HepG2 (cell line): ENCODE measurements around the gene ADAMTS13. TPM values are rescaled to one million over a fixed set of nuclear protein-coding genes. Genes with fewer than 3 reads are reported as not detected.

Experiments used
- ATF4 ChIP-seq, 2 experiments: fragments of 450-650 bp in 1 of 2; sonication (generic) in 1 of 2; formaldehyde crosslinking; IDR thresholded peaks; 2 replicates each; pipeline versions ENCODE4 v1.5.0 to v1.8.0; 2020 to 2022; ENCODE audit warnings: mild to moderate bottlenecking in 1 of 2, missing genetic modification reagents in 1 of 2
- FOXJ3 ChIP-seq: sonication (generic); formaldehyde crosslinking; IDR thresholded peaks from 2 replicates; pipeline ENCODE4 v1.4.0; 2020; ENCODE audit warnings: missing genetic modification reagents, mild to moderate bottlenecking, borderline replicate concordance
- MAFK ChIP-seq, 2 experiments: IDR thresholded peaks in 1 of 2; conservative IDR thresholded peaks in 1 of 2; 2 replicates each; pipeline ENCODE4 v1.6.1; 2011; ENCODE audit warnings: improper control_type of control experiment in 2 of 2, low read length in 2 of 2
- NPAS2 ChIP-seq: sonication (generic); formaldehyde crosslinking; IDR thresholded peaks from 2 replicates; pipeline ENCODE4 v1.8.0; 2022; ENCODE audit warnings: mild to moderate bottlenecking, missing genetic modification reagents, borderline replicate concordance
- POLR2AphosphoS5 ChIP-seq: IDR thresholded peaks from 2 replicates; pipeline ENCODE4 v1.6.1; 2012; ENCODE audit warnings: low read depth, low read length
- SNAPC5 ChIP-seq: sonication (generic); formaldehyde crosslinking; IDR thresholded peaks from 2 replicates; pipeline ENCODE4 v1.8.1; 2023; ENCODE audit warnings: mild to moderate bottlenecking, missing genetic modification reagents, borderline replicate concordance
- U2AF1 ChIP-seq: fragments of 200-400 bp; formaldehyde crosslinking; optimal IDR thresholded peaks from 2 replicates; pipeline ENCODE3; 2017; ENCODE audit warnings: mild to moderate bottlenecking, low read depth, low read length
- ZBTB25 ChIP-seq: IDR thresholded peaks from 2 replicates; pipeline ENCODE4 v1.6.1; 2018; ENCODE audit warnings: missing genetic modification reagents
- ZBTB34 ChIP-seq: sonication (generic); formaldehyde crosslinking; IDR thresholded peaks from 2 replicates; pipeline ENCODE4 v1.8.0; 2022; ENCODE audit warnings: mild to moderate bottlenecking, missing genetic modification reagents
- ZBTB8A ChIP-seq: sonication (generic); formaldehyde crosslinking; IDR thresholded peaks from 2 replicates; pipeline ENCODE4 v1.4.0; 2020; ENCODE audit warnings: mild to moderate bottlenecking, low read depth, missing genetic modification reagents, borderline replicate concordance
- ZNF124 ChIP-seq: sonication (generic); formaldehyde crosslinking; IDR thresholded peaks from 2 replicates; pipeline ENCODE4 v1.4.0; 2020; ENCODE audit warnings: missing genetic modification reagents
- ZNF292 ChIP-seq: sonication (generic); formaldehyde crosslinking; IDR thresholded peaks from 2 replicates; pipeline ENCODE4 v1.8.1; 2022; ENCODE audit warnings: mild to moderate bottlenecking, low read depth, missing genetic modification reagents, borderline replicate concordance
- ZNF333 ChIP-seq: sonication (generic); formaldehyde crosslinking; IDR thresholded peaks from 2 replicates; pipeline ENCODE4 v1.4.0; 2020; ENCODE audit warnings: mild to moderate bottlenecking, missing genetic modification reagents, borderline replicate concordance
- ZNF709 ChIP-seq: sonication (generic); formaldehyde crosslinking; IDR thresholded peaks from 2 replicates; pipeline ENCODE4 v1.5.0; 2020; ENCODE audit warnings: mild to moderate bottlenecking, missing genetic modification reagents
- ZNF770 ChIP-seq: sonication (generic); formaldehyde crosslinking; IDR thresholded peaks from 2 replicates; pipeline ENCODE4 v1.5.0; 2020; ENCODE audit warnings: mild to moderate bottlenecking, missing genetic modification reagents
- polyA plus RNA-seq, 8 experiments: library from polyadenylated mRNA; depleted of rRNA in 3 of 8; stranded (reverse) in 7 of 8; unstranded in 1 of 8; fragments of >200 nt; fragmentation: Illumina TruSeq in 4 of 8; extraction: Trizol in 4 of 8; gene quantifications; 2 replicates each; pipeline versions ENCODE4 v1.2.1 to v1.2.3, GENCODE V29; 2011 to 2016; ENCODE audit warnings: low read depth in 4 of 8, missing spikeins in 1 of 8, mixed read lengths in 1 of 8; ENCODE audit not compliant: insufficient read depth in 1 of 8
- total RNA-seq, 5 experiments: library from RNA; depleted of rRNA; stranded (reverse); fragments of >200 nt; fragmentation: Illumina TruSeq; extraction: Trizol; gene quantifications; 2 replicates each; pipeline ENCODE4 v1.2.3, GENCODE V29; 2016; ENCODE audit warnings: low read depth in 1 of 5
- TF ChIP-seq, protein P1 (sequence below): IDR thresholded peaks from 2 replicates; pipeline ENCODE4 v1.6.1; 2016; ENCODE audit warnings: low read depth
- TF ChIP-seq, protein P2 (sequence below): sonication (generic); formaldehyde crosslinking; conservative IDR thresholded peaks from 2 replicates; pipeline ENCODE4 v1.8.0; 2022; ENCODE audit warnings: low read depth, missing genetic modification reagents
- TF ChIP-seq, protein P3 (sequence below): sonication (generic); formaldehyde crosslinking; conservative IDR thresholded peaks from 2 replicates; pipeline ENCODE4 v1.4.0; 2020; ENCODE audit warnings: missing genetic modification reagents

ADAMTS13 gene
- total and polyA plus RNA-seq, 2 of the 13 experiments (the other 11 are each of a cell fraction or from before 2014, with no cell fraction given): 0.91 to 4.5 TPM

DNA sequence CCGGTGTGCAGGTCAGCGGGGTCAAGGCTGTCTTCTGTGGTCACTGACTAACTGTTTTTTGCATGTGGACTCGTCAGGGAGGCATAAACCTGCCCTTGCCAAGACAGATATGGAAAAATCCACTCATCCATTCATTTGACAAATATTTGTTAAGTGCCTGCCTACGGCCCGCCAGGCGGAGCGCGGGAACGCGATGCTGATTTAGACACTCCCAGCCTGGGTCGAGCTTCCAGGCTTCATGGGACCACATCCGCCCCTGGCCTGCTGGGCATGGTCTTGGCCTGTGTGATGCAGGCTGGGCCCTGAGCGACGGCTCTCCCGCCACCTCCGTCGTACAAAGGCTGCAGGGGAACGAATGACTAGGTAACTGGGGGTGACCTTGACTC lies 84.5 kb downstream of the ADAMTS13 start (continued):
- TF ChIP-seq, protein P1, sequence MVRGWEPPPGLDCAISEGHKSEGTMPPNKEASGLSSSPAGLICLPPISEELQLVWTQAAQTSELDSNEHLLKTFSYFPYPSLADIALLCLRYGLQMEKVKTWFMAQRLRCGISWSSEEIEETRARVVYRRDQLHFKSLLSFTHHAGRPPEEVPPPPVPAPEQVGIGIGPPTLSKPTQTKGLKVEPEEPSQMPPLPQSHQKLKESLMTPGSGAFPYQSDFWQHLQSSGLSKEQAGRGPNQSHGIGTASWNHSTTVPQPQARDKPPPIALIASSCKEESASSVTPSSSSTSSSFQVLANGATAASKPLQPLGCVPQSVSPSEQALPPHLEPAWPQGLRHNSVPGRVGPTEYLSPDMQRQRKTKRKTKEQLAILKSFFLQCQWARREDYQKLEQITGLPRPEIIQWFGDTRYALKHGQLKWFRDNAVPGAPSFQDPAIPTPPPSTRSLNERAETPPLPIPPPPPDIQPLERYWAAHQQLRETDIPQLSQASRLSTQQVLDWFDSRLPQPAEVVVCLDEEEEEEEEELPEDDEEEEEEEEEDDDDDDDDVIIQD (CRISPR knock-in tag): peak; percentile 41; the same call in 1 of the 2 replicates
- TF ChIP-seq ZBTB34: peak; percentile 80; the same call in 1 of the 2 replicates
- TF ChIP-seq, protein P2, sequence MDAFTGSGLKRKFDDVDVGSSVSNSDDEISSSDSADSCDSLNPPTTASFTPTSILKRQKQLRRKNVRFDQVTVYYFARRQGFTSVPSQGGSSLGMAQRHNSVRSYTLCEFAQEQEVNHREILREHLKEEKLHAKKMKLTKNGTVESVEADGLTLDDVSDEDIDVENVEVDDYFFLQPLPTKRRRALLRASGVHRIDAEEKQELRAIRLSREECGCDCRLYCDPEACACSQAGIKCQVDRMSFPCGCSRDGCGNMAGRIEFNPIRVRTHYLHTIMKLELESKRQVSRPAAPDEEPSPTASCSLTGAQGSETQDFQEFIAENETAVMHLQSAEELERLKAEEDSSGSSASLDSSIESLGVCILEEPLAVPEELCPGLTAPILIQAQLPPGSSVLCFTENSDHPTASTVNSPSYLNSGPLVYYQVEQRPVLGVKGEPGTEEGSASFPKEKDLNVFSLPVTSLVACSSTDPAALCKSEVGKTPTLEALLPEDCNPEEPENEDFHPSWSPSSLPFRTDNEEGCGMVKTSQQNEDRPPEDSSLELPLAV (CRISPR knock-in tag): no peak
- TF ChIP-seq ZNF709: peak; percentile 81; the same call in 1 of the 2 replicates
- TF ChIP-seq, protein P3, sequence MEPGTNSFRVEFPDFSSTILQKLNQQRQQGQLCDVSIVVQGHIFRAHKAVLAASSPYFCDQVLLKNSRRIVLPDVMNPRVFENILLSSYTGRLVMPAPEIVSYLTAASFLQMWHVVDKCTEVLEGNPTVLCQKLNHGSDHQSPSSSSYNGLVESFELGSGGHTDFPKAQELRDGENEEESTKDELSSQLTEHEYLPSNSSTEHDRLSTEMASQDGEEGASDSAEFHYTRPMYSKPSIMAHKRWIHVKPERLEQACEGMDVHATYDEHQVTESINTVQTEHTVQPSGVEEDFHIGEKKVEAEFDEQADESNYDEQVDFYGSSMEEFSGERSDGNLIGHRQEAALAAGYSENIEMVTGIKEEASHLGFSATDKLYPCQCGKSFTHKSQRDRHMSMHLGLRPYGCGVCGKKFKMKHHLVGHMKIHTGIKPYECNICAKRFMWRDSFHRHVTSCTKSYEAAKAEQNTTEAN (CRISPR knock-in tag): peak; percentile 78
- no peak for TF ChIP-seq SNAPC5 (CRISPR knock-in tag)
- no peak for TF ChIP-seq ZNF333 (CRISPR knock-in tag)
- no peak for TF ChIP-seq NPAS2 (CRISPR knock-in tag)
- no peak; the same call in 1 of the 2 replicates for TF ChIP-seq ZNF770 (CRISPR knock-in tag)
- TF ChIP-seq ZBTB25: peak; percentile 53; the same call in 1 of the 2 replicates
- peak; percentile 83; the same call in 1 of the 2 replicates for TF ChIP-seq FOXJ3 (CRISPR knock-in tag)
- no peak for TF ChIP-seq MAFK (conservative IDR thresholded peaks at IDR 0.05 in 1 of 2, IDR thresholded peaks at IDR 0.05 in 1 of 2; ENCODE audit: low read length in 2 of 2)
- TF ChIP-seq POLR2AphosphoS5: no peak
- peak in 1 of 2 experiments; percentile 15; a peak in 1 of 4 replicates for TF ChIP-seq ATF4 (CRISPR knock-in tag; IDR thresholded peaks at IDR 0.05)
- TF ChIP-seq U2AF1: no peak
- TF ChIP-seq ZNF292 (CRISPR knock-in tag): peak; percentile 72; the same call in 1 of the 2 replicates
- TF ChIP-seq ZBTB8A (CRISPR knock-in tag): no peak
- no peak for TF ChIP-seq ZNF124 (CRISPR knock-in tag)
